Measurements from ENCODE around the gene BEND6. TPM values are rescaled to one million over a fixed set of nuclear protein-coding genes. Genes with fewer than 3 reads are reported as not detected.
A peak's percentile ranks its signal among the peaks of the same experiment; 100 is the strongest.

BEND6 gene
- total RNA-seq, 4 donors from 2014 or later = 0.54 to 4.5 (median 3.6) TPM; not detected in 1

GRCh38 chr6:57019434-57019833 lies 64.5 kb downstream of the BEND6 start:
- Histone ChIP-seq H3K36me3 (no peaks in the 10 kb centered on the region), H3K9me3 (peaks cover 0 to 2% (median 0%) of the 10 kb centered on the region in 3 donors), H3K4me1 (no peaks in the 10 kb centered on the region), H3K27ac (no peak overlapping the region), H3K27me3 (no peaks in the 10 kb centered on the region), H3K4me3 (no peak overlapping the region)
- TF ChIP-seq POLR2AphosphoS5 (IDR thresholded peaks at IDR 0.05) (no peak), EP300 (IDR thresholded peaks at IDR 0.05) (no peak)
- 83 to 90% methylated on average over 2 to 4 of the region's 4 CpGs for WGBS, 2 donors (ENCODE audit: low coverage in 1 of 2)
- no peak for ATAC-seq

GRCh38 chr6:57021086-57021720 lies 66.3 kb downstream of the BEND6 start:
- no peak for ATAC-seq
- Histone ChIP-seq H3K4me3 (no peak overlapping the region), H3K36me3 (no peaks in the 10 kb centered on the region), H3K4me1 (no peaks in the 10 kb centered on the region), H3K9me3 (peaks cover 0 to 12% (median 0%) of the 10 kb centered on the region in 3 donors), H3K27me3 (no peaks in the 10 kb centered on the region), H3K27ac (no peak overlapping the region)
- WGBS, 2 donors (ENCODE audit: low coverage in 1 of 2) = 11 to 27% methylated on average over 1 of the region's 1 CpG
- TF ChIP-seq POLR2A (IDR thresholded peaks at IDR 0.05) (no peak), CTCF (IDR thresholded peaks at IDR 0.05) (peak; percentile 44 to 61 (median 57))

GRCh38 chr6:57024321-57024720 lies 69.4 kb downstream of the BEND6 start:
- Histone ChIP-seq H3K4me1 (no peaks in the 10 kb centered on the region), H3K36me3 (no peaks in the 10 kb centered on the region), H3K4me3 (no peak overlapping the region), H3K9me3 (peaks cover 0 to 12% (median 0%) of the 10 kb centered on the region in 3 donors), H3K27me3 (no peaks in the 10 kb centered on the region), H3K27ac (no peak overlapping the region)
- TF ChIP-seq POLR2A (IDR thresholded peaks at IDR 0.05) = no peak
- no peak for TF ChIP-seq POLR2AphosphoS5 (IDR thresholded peaks at IDR 0.05)
- no peak for TF ChIP-seq EP300 (IDR thresholded peaks at IDR 0.05)
- no peak for TF ChIP-seq CTCF (IDR thresholded peaks at IDR 0.05)
- ATAC-seq = no peak
- WGBS, 2 donors (ENCODE audit: low coverage in 1 of 2) = 66 to 100% methylated on average over 1 to 2 of the region's 2 CpGs

- Histone ChIP-seq H3K36me3 (no peaks in the 10 kb centered on the region), H3K27ac (no peak overlapping the region), H3K9me3 (peaks cover 0 to 12% (median 0%) of the 10 kb centered on the region in 3 donors), H3K4me1 (no peaks in the 10 kb centered on the region), H3K27me3 (no peaks in the 10 kb centered on the region), H3K4me3 (no peak overlapping the region)
- ATAC-seq = no peak
- TF ChIP-seq CTCF (IDR thresholded peaks at IDR 0.05) (no peak), POLR2A (IDR thresholded peaks at IDR 0.05) (no peak), EP300 (IDR thresholded peaks at IDR 0.05) (no peak)
- WGBS, 2 donors (ENCODE audit: low coverage in 1 of 2) = 75 to 89% methylated on average over 1 of the region's 1 CpG
These were observed 69.9 kb downstream of the BEND6 start for GRCh38 chr6:57024775-57025174.

- Histone ChIP-seq H3K4me3 (no peak overlapping the region), H3K27me3 (no peaks in the 10 kb centered on the region), H3K36me3 (no peaks in the 10 kb centered on the region), H3K9me3 (peaks cover 0 to 12% (median 0%) of the 10 kb centered on the region in 3 donors), H3K27ac (no peak overlapping the region), H3K4me1 (no peaks in the 10 kb centered on the region)
- 100% methylated on average over 1 of the region's 1 CpG for WGBS, 2 donors (ENCODE audit: low coverage in 1 of 2)
- ATAC-seq = no peak
- TF ChIP-seq CTCF (IDR thresholded peaks at IDR 0.05) (no peak), POLR2A (IDR thresholded peaks at IDR 0.05) (no peak), EP300 (IDR thresholded peaks at IDR 0.05) (no peak), POLR2AphosphoS5 (IDR thresholded peaks at IDR 0.05) (no peak)
These were observed 71.1 kb downstream of the BEND6 start for GRCh38 chr6:57026001-57026400.
